Middle frontal gyrus (tissue), 1 donor: Measurements from ENCODE around the gene ADAMTS20.

ENCODE experiments used
- DNase-seq: peaks from one replicate; pipeline ENCODE4 v3.0.0-alpha.2; 2015; ENCODE audit warnings: low spot score; ENCODE audit errors: extremely low spot score

The ADAMTS20 gene

DNA sequence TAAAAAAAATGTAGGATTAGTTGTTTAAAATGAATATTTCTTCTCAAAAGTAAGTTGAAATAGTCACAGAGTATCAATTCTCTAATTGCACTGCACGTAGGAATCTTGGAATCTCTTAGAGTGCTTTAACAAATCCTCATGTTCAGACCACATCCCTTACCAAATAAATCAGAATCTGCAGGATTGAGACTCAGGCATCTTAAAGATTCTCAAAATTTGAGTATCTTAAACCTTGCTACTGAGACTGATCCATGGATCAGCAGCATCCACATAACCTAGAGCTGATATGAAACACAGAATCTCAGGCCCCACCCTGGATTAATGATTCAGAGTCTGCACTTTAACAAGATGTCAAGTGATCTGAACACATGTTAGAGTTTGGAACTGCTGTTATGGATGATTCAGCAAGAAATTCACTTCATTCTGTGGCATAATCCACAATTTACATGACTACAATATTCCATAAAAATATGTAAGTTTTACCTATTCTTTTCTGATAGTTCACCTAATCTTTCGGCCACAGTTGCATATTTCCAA is 58.7 kb downstream of the ADAMTS20 start:
- no peak for DNase-seq

DNA sequence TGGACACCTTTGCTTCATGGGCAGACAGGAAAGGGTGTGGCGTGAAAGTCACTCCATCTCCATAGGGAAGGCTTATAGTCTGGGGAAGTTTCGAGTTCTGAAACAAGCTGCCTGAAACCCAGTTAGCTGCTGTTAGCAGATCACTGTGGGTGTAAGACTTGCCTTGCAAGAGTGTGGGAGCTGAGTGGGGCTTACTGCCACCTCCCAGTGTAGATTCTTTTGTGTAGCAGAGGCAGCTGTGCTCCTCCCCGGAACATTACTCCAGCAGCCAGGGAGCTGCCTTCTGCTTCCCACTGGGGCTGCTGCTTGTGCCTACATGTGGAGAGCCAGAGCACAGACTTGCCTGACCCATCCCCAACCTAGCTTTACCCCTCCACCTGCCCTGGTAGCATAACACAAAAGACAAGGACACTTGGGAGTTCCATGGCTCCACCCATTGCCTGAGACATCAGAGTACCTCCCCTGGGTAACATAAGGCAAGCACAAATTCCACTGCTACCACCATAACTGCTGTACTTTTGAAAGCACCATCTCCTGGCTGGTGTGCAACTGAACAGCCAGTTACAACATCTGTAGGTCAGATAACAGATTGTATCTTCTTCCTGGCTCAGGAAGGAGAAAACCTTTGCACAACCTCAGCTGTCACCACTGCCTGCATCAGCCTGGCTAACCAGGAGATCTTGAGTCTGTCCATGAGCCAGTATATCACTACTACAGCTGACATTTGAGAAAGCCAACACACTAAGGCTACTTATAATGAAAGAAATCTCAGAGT is 69.5 kb downstream of the ADAMTS20 start:
- no peak for DNase-seq

DNA sequence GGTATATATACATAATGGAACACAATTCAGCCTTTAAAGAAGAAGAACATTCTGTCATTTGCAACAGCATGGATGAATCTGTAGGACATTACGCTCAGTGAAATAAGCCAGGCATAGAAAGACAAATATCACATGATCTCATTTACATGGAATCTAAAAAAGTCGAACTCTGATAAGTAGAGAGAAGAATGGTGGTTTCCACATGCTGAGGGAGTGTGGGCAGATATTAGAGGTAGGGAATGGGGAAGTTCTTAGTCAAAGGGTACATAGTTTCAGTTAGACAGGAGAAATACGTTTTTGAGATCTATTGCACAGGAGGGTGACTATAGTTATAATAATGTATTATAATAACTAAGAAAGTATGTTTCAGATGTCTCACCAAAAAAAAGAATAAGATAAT is 71.4 kb downstream of the ADAMTS20 start:
- DNase-seq = no peak

DNA sequence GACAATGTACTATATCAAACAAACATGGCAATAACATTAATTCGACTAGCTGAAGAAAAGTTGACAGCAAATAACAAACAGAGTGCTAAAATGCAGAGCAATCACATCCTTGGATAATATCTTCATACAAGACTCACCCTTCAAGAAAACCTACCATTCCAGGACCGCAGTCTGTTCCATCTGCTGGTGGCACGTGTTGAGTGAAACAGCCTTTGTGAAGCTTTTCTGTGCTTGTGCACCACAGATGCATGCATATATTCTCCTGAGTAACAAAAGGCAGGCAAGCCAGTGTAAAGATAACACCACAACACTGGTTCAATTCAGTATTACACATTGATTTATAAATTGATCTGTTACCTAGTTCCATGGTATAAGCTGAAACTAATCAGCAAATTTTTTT is 89.3 kb downstream of the ADAMTS20 start:
- DNase-seq = no peak

DNA sequence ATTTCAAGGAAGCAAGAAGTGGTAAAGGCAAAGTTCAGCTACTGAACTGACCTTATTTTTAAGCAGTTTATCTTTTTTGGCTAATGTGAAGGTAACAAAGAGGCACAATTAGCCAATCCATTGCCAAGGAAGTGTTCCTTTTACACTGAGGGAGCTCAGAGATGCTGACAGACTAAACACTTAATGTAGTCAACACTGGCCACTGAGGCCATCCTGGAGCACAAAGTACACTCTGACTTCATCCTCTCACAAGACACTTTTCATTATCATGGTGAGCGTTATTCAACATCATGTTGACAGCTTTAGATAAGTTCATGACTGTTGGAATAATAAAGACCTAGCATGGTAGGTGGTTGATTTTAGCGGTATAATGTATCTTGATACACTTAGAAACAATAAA is 89.9 kb downstream of the ADAMTS20 start:
- no peak for DNase-seq

DNA sequence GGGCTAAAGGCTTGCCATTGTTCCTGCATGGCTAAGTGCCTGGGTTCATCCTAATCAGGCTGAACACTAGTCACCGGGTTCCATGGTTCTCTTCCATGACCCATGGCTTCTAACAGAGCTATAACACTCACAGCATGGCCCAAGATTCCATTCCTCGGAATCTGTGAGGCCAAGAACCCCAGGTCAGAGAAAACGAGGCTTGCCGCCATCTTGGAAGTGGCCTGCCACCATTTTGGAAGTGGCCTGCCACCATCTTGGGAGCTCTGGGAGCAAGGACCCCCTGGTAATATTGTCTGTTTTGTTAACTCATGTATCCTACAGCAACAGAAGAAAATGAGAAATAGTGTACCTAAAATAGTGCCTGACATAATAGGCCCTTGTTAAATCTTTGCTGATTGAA is 92.7 kb downstream of the ADAMTS20 start:
- DNase-seq = no peak

DNA sequence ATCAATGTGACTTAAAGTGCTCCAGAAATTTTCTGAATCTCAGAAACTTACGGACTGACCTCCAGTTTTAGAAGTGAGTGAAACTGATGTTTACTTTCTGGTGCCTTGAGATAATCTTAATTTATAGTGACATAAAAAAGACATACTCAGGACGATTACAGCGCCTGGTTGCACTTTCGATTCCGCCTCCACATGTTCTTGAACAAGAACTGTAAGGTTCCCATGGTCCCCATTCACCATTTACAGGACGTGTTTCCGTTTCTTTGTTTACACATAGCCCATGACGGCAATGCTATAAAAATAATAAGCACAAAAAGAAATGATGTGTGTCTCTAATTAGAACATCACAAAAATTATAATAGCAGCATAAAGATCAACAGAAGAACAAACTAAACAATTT is 98.2 kb downstream of the ADAMTS20 start:
- DNase-seq = no peak

DNA sequence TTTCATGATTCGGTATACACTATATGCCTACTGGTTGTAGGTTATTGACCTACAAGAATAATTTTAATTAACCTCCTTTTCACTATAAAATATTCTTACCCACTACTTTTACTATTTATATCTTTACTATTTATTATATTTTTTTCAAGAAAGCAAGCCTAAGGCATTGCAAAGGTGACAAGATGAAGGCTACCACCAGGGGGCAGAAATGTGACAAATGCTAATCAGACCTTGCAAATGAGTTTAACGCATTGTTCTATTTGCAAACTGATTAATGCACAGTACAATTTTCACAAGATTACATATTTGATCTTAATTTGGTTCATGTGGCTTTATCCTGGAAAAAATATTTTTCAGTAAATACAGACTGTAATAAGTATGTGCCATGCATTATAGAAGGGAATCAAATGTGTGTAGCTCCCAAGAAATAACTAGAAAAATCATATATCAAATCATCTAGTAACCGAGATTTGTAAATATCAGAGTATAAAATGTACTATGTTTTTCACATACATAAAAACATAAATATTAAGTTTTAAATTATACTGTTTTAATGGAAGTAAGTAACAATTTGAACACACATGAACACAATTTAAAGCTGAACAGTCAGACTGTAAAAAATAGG is 107.0 kb downstream of the ADAMTS20 start:
- no peak for DNase-seq

DNA sequence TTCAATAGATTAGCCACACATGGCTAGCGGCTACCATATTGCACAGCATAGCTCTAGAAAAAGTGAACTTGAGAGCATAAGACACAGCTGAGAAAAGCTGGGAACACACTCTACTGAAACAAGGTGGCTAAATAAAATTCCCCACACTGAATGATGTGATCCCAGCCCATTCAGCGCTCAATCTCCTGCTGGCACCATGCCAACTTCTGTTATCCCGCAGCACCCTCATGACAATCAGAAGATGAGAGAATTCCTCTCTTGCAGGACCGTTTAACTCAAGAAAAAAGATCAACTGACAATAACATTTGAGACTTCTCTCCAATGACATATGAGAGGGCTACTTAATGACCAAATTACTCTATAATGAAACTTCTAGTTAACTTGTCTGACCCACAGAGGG is 115.4 kb downstream of the ADAMTS20 start:
- DNase-seq = no peak

DNA sequence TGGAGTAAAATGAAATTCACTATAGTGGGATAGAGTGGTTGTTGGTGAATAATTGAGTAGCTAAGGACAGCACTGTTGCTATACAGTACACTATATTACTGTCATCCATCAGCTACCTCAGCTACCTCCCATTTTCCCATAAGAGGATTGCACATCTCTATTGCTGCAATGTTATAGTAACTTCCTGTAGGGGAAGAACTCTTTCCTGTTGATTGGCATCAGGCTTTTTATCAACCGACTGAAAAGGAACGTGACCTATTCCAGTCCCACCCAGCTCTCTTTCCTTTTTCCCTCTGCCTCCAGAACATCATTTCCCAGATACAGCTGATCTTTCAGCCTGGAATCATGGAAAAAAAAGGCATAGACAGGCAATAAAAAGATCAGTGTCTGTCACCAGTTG is 117.4 kb downstream of the ADAMTS20 start:
- no peak for DNase-seq

DNA sequence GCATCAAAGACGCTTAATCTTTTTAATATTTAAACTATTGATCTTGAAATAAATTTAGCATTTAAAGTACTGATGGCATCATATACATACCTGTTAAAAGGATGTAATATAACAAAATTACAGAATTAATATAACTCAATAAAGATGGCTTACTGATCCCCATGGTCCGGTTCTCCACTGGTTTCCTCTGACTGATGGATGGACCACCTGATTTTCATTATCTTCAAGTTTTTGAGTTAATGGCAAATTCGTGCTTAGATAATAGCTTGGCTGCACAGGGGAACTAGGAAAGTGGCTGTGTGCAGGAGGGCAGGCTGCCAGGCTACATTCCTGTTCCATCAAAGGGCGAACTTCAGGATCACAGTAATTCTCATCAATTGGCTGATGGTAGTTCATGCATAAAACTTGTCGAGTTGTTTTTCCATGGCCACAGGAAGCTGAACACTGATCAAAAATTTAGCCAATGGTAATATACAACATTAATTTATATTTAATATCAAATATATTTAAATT is 123.9 kb downstream of the ADAMTS20 start:
- no peak for DNase-seq

DNA sequence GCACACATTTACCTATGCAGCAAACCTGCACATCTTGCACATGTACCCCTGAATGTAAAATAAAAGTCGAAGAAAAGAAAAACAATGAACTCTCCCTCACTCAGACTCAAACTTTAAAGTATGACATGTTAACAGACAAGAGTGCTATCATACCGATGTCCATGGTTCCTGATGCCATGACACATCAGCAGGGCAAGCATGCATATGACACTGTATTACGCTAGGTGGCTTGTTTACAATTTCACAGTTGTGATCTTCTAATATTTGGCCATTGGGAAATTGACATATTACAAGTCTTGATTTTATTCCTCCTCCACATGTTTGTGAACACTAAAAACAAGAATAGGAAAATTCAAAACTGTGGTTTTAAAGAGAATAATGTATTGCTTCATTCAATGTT is 126.6 kb downstream of the ADAMTS20 start:
- no peak for DNase-seq

DNA sequence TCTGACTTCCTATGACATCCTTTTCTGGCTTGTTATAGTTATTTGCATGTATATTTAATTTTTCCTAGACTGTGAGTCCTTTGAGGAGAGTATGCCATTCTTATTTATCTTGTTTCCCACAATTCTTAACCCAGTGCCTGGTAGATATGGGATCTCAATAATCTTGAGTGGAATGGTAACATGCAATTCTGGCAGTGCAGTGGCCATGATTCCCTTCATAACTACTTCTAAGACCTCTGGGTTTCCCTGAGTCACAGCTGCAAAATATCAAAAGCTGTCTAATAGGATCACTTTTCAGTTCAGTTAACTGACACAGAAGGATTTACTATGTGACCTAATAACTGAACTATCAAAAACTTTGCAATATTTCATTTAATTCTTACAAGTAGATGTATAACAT is 135.0 kb downstream of the ADAMTS20 start:
- no peak for DNase-seq

DNA sequence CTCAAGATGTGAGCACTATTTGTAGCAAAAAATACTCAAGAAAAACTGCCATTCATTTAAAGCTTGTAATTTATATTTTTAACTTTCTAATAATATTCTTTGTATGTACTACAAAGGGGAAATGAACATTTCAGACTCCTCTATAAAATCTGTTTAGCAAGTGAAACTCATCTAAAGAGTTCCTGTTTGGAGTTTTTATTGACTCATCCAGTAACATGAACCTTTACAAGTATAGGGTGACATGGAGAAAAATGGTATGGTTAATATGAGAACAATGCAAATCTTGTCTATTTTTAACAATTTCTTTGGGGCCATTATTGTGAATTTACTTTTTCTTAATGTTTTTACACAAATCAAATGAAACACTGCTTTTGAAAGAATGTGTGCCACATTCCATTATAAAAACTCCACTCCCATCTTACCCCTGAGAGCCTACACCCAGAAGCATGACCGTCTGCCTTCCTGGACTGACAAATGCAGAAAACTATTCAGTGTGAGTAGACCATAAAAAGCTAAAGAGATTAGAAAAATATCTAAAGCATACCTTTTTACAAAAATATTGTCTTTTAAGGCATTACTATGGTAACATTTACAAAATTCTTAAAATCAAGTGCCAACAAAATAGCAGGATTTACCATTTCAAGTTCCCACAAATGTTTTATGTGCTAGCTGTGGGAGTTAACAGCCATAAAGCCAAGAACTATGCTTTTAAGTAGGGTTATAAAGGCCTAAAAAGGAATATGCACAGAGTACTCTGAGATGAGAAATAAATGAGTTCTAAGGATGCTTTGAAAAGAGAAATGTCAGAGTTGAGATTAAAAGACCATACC is 144.0 kb downstream of the ADAMTS20 start:
- DNase-seq = no peak

DNA sequence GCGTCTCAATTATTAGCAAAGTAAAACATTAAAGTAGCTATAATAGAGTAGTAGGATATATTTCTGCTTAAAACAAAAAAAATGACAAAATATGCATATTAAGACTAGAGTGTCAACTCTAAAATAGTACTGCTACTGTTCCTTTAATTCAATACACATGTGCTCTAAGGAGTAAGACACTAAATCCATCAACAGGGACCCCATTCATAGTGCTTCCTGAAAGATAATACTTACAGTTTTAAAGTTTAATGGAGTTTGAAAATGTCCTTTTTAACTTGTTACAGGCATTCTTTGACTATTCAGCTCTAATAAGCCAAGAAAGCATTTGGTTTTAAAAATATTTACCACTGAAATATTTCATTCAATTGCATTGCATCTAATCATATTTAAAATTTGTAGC is 145.2 kb downstream of the ADAMTS20 start:
- no peak for DNase-seq

DNA sequence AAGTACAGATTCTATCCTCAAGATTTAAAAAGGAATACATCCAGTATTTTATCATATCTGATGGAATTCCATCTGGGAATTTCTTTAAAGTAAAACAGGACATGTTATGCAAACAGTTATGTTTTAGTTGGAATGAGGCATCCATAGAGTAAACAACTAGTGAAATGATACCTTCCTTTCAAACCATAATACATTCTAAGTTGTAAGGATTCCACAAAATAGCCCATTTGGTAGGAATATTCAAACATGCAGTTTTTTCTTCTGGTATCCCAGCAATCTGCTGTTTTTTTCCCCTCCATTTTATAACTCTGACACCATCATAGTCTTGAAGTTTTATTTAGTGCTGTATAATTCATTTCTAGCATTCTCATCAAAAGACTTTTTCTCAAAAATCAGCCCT is 149.6 kb downstream of the ADAMTS20 start:
- no peak for DNase-seq

DNA sequence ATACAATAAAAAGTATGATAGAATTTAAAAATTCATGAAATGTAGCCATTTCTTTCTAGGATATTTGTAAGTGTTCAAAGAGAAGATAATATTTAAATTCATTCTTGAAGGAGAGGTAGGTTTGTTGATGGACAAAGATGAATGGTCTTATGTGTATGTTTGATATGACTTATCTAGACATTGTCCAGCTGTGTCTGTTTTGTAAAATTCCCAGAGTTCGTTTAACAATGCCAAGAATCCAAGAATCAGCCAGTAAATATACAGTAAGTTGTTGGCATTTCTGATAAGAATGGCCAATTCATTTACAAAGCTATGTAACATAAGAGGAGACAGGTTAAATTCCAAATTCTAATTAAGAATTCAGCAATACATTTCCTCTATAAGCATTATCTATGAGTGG is 150.9 kb downstream of the ADAMTS20 start:
- no peak for DNase-seq

DNA sequence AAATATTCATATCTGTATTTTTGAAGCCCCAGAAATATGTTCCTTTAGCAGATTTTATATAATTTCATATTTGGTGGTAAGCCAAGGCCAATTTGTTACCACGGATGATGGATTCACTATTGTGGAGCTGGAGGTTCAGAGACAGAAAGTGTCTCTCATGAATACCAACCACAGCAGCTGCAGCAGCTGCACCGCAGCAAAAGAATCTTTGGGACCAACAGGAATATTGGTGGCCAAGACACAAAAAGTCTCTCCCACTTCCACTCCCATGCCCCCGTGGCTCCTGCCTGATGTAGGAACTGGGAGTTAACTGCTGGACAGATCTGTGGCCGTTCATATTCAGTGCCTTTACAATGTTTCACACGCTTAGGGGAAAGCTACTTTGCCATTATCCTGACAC is 155.3 kb downstream of the ADAMTS20 start:
- no peak for DNase-seq

DNA sequence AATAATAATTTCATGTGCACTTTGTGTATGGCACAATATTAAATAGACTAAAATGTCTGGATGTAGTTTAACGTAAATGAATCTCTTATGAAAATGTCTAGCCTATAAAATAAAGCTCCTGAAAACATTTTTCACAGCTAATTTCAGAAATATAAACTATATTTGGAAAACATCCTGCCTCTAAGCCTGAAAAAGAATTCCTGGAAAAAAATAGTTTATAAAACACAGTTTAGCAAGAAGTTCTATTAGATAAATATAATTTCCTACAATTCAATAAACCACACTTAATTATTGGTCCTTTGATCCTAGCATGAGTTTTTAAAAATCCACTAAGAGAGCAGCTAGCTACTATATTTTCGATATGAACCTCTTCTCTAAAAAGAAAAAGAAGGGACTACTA is 159.9 kb downstream of the ADAMTS20 start:
- no peak for DNase-seq

DNA sequence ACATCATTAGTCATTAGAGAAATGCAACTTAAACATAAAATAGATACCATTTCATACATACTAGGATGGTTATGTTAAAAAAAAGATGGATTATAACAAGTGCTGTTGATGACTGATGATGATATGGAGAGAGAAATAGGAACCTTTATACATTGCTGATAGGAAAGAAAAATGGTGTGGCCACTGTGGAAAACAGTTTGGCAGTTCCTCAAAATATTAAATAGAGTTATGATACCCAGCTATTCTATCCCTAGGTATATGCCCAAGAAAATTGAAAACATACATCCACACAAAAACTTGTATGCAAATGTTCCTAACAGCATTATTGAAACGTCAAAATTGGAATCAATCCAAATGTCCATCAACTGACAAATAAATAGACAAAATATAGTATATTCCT is 170.1 kb downstream of the ADAMTS20 start:
- no peak for DNase-seq

DNA sequence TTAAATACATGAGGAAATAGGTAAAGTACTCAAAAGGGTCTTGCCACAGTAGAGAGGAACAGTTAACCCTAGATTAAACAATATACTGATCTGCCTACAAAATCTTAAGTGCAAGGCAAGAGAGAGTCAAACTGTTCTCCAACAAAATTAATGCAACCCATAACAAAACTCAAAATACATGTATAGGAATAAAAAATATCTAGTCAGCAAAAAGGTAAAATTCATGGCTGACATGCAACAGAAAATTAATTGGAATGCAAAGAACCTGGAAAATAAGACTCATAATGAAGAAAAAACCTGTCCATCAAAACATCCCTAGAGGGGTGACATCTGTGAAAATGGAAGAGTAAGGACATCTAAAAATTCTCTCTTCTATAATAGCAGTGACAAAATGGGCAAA is 173.6 kb downstream of the ADAMTS20 start:
- no peak for DNase-seq

DNA sequence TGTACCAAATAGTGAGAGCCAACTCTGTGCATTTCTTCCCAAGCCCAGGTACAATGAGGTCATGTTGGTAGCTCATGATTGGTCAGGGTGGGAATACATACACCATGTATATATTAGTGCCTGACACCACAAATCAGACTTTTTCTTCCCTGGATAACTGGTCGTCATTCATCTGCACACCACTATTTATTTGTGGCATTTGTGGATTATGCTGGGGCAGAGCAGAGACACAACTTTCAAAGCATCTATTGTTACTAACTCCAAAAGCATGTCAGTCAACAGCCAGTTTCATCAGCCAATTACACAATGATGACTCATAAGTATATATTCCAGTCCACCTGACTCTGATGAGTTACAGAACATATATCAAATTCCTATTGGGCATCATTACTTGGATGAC is 181.7 kb downstream of the ADAMTS20 start:
- no peak for DNase-seq
